ENCODE results near the gene DLGAP4. TPM values are rescaled to one million over a fixed set of nuclear protein-coding genes. Genes with fewer than 3 reads are reported as not detected.

DLGAP4 gene
- total and polyA plus RNA-seq, 9 of the 15 experiments (the other 6 are each of a cell fraction or from before 2014, with no cell fraction given) = 0.31 to 34.1 (median 4.5) TPM

DNA sequence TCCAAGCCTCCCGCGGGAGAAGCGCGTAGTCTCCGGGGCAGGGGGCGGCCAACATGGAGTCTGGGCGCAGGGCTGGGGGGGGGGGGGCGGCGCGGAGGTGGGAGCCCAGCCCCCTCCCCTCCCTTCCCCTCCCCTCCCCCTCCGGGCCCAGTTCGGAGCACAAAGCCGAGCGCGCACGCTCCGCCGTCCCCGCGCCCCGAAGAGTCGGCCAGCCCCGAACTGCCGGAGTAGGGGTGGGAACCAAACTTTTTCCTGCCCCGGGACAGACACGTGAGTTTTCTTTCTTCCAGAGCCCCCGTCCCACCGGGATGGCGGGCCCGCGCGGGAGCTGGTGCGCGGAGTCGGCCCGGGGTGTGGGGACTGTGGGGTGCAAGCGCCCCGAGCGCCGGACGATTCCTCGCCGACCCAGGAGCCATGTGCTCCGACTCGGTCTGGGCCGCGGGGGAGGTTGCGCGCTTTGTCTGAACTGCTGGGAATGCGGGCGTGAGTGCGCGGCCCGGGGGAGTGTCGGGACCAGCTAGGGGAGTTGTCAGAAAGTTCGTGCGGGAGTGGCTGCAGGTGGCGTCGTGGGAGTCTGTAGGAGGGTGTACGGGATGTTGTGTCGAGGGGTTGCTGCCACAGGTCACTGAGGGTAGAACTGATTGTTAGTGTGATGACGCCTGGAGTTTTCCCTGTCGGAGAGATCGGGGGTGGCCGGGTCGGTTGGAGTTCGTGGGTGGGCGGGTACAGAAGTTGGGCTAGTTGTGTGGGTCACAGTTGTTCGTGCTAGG is 268.4 kb downstream of the DLGAP4 start (continued):
- TF ChIP-seq, protein P1, sequence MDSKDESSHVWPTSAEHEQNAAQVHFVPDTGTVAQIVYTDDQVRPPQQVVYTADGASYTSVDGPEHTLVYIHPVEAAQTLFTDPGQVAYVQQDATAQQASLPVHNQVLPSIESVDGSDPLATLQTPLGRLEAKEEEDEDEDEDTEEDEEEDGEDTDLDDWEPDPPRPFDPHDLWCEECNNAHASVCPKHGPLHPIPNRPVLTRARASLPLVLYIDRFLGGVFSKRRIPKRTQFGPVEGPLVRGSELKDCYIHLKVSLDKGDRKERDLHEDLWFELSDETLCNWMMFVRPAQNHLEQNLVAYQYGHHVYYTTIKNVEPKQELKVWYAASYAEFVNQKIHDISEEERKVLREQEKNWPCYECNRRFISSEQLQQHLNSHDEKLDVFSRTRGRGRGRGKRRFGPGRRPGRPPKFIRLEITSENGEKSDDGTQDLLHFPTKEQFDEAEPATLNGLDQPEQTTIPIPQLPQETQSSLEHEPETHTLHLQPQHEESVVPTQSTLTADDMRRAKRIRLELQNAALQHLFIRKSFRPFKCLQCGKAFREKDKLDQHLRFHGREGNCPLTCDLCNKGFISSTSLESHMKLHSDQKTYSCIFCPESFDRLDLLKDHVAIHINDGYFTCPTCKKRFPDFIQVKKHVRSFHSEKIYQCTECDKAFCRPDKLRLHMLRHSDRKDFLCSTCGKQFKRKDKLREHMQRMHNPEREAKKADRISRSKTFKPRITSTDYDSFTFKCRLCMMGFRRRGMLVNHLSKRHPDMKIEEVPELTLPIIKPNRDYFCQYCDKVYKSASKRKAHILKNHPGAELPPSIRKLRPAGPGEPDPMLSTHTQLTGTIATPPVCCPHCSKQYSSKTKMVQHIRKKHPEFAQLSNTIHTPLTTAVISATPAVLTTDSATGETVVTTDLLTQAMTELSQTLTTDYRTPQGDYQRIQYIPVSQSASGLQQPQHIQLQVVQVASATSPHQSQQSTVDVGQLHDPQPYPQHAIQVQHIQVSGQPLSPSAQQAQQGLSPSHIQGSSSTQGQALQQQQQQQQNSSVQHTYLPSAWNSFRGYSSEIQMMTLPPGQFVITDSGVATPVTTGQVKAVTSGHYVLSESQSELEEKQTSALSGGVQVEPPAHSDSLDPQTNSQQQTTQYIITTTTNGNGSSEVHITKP (IDR thresholded peaks at IDR 0.05; ENCODE audit: partially characterized antibody) = peak; percentile 37
- TF ChIP-seq NBN (IDR thresholded peaks at IDR 0.05; ENCODE audit: low read depth) (0 out of 2 replicates have a peak, but pooled peaks have one; percentile 55), ZNF12 (CRISPR knock-in tag; IDR thresholded peaks at IDR 0.05) (no peak), GTF2A2 (tag; IDR thresholded peaks at IDR 0.05) (no peak), NELFE (IDR thresholded peaks at IDR 0.05; ENCODE audit: insufficient read depth, insufficient read length) (no peak), SETDB1 (IDR thresholded peaks at IDR 0.05; ENCODE audit: low read length) (no peak), BACH1 (tag; IDR thresholded peaks at IDR 0.05) (no peak), MAFK (IDR thresholded peaks at IDR 0.05; ENCODE audit: low read length) (no peak), HNRNPL (IDR thresholded peaks at IDR 0.05; ENCODE audit: low read depth, low read length) (no peak), RBFOX2 (IDR thresholded peaks at IDR 0.05; ENCODE audit: low read depth, low read length) (peak; percentile 82), XRCC4 (IDR thresholded peaks at IDR 0.05; ENCODE audit: extremely low read depth, insufficient read depth, insufficient read length) (no peak), ZNF76 (CRISPR knock-in tag; IDR thresholded peaks at IDR 0.05; ENCODE audit: borderline replicate concordance) (no peak), TEAD1 (CRISPR knock-in tag; IDR thresholded peaks at IDR 0.05) (peak in 1 of 2 experiments; percentile 79; a peak in 1 of 4 replicates), SPI1 (IDR thresholded peaks at IDR 0.05; ENCODE audit: borderline replicate concordance, low read depth, low read length) (no peak), NFYB (IDR thresholded peaks at IDR 0.05; ENCODE audit: extremely low read depth, insufficient read length) (no peak)
- TF ChIP-seq, protein P2, sequence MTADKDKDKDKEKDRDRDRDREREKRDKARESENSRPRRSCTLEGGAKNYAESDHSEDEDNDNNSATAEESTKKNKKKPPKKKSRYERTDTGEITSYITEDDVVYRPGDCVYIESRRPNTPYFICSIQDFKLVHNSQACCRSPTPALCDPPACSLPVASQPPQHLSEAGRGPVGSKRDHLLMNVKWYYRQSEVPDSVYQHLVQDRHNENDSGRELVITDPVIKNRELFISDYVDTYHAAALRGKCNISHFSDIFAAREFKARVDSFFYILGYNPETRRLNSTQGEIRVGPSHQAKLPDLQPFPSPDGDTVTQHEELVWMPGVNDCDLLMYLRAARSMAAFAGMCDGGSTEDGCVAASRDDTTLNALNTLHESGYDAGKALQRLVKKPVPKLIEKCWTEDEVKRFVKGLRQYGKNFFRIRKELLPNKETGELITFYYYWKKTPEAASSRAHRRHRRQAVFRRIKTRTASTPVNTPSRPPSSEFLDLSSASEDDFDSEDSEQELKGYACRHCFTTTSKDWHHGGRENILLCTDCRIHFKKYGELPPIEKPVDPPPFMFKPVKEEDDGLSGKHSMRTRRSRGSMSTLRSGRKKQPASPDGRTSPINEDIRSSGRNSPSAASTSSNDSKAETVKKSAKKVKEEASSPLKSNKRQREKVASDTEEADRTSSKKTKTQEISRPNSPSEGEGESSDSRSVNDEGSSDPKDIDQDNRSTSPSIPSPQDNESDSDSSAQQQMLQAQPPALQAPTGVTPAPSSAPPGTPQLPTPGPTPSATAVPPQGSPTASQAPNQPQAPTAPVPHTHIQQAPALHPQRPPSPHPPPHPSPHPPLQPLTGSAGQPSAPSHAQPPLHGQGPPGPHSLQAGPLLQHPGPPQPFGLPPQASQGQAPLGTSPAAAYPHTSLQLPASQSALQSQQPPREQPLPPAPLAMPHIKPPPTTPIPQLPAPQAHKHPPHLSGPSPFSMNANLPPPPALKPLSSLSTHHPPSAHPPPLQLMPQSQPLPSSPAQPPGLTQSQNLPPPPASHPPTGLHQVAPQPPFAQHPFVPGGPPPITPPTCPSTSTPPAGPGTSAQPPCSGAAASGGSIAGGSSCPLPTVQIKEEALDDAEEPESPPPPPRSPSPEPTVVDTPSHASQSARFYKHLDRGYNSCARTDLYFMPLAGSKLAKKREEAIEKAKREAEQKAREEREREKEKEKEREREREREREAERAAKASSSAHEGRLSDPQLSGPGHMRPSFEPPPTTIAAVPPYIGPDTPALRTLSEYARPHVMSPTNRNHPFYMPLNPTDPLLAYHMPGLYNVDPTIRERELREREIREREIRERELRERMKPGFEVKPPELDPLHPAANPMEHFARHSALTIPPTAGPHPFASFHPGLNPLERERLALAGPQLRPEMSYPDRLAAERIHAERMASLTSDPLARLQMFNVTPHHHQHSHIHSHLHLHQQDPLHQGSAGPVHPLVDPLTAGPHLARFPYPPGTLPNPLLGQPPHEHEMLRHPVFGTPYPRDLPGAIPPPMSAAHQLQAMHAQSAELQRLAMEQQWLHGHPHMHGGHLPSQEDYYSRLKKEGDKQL (CRISPR knock-in tag; IDR thresholded peaks at IDR 0.05; ENCODE audit: borderline replicate concordance) = no peak
- TF ChIP-seq, protein P3, sequence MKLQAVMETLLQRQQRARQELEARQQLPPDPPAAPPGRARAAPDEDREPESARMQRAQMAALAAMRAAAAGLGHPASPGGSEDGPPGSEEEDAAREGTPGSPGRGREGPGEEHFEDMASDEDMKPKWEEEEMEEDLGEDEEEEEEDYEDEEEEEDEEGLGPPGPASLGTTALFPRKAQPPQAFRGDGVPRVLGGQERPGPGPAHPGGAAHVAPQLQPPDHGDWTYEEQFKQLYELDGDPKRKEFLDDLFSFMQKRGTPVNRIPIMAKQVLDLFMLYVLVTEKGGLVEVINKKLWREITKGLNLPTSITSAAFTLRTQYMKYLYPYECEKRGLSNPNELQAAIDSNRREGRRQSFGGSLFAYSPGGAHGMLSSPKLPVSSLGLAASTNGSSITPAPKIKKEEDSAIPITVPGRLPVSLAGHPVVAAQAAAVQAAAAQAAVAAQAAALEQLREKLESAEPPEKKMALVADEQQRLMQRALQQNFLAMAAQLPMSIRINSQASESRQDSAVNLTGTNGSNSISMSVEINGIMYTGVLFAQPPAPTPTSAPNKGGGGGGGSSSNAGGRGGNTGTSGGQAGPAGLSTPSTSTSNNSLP (IDR thresholded peaks at IDR 0.05; ENCODE audit: borderline replicate concordance, low read depth, low read length) = no peak

Data from K562 (cell line).